GM23338 (cell line): ENCODE results near the gene LAYN.

Experiments used
- CREB1 ChIP-seq: fragments of 250-450 bp; sonication (Bioruptor Pico); IDR thresholded peaks from 2 replicates; pipeline ENCODE4 v1.5.0; 2020; ENCODE audit warnings: low read depth, mild to moderate bottlenecking, moderate library complexity
- EZH2 ChIP-seq: fragments of 200-600 bp; sonication (generic); IDR thresholded peaks from one replicate; pipeline ENCODE4 v1.8.0; 2017; ENCODE audit warnings: antibody characterized with exemption, mild to moderate bottlenecking, low read depth; ENCODE audit not compliant: unreplicated experiment
- EZH2phosphoT487 ChIP-seq: fragments of 200-600 bp; sonication (generic); IDR thresholded peaks from one replicate; pipeline ENCODE4 v1.8.1; 2018; ENCODE audit warnings: antibody characterized with exemption; ENCODE audit not compliant: unreplicated experiment
- JUNB ChIP-seq: IDR thresholded peaks from one replicate; pipeline ENCODE4 v1.6.1; 2016; ENCODE audit warnings: antibody characterized with exemption; ENCODE audit not compliant: unreplicated experiment
- NANOG ChIP-seq: IDR thresholded peaks from 2 replicates; pipeline ENCODE4 v1.6.1; 2016; ENCODE audit warnings: antibody characterized with exemption, borderline replicate concordance
- POLR2AphosphoS5 ChIP-seq: IDR thresholded peaks from 2 replicates; pipeline ENCODE4 v1.6.1; 2016; ENCODE audit warnings: antibody characterized with exemption, low read depth
- STAT1 ChIP-seq: IDR thresholded peaks from one replicate; pipeline ENCODE4 v1.6.1; 2016; ENCODE audit warnings: antibody characterized with exemption; ENCODE audit not compliant: unreplicated experiment
- ZNF114 ChIP-seq: fragments of 250-450 bp; sonication (Bioruptor Pico); IDR thresholded peaks from 2 replicates; pipeline ENCODE4 v1.5.0; 2020; ENCODE audit warnings: mild to moderate bottlenecking, moderate library complexity
- ZNF331 ChIP-seq: fragments of 250-450 bp; sonication (Bioruptor Pico); IDR thresholded peaks from 2 replicates; pipeline ENCODE4 v1.5.0; 2020; ENCODE audit warnings: low read depth, mild to moderate bottlenecking, moderate library complexity
- TF ChIP-seq, protein P1 (sequence below): IDR thresholded peaks from one replicate; pipeline ENCODE4 v1.6.1; 2018; ENCODE audit warnings: antibody characterized with exemption; ENCODE audit not compliant: unreplicated experiment
- TF ChIP-seq, protein P2 (sequence below), 2 experiments: fragments of 200-600 bp in 1 of 2; sonication (generic) in 1 of 2; conservative IDR thresholded peaks; 2 replicates each; pipeline versions ENCODE4 v1.5.1 to v1.6.1; 2016 to 2017; ENCODE audit warnings: antibody characterized with exemption in 2 of 2, low read depth in 2 of 2, mild to moderate bottlenecking in 2 of 2, moderate library complexity in 1 of 2
- TF ChIP-seq, protein P3 (sequence below): fragments of 250-450 bp; sonication (Bioruptor Pico); IDR thresholded peaks from 2 replicates; pipeline ENCODE4 v1.5.0; 2020; ENCODE audit warnings: mild to moderate bottlenecking, moderate library complexity
- TF ChIP-seq, protein P4 (sequence below): IDR thresholded peaks from 2 replicates; pipeline ENCODE4 v1.6.1; 2016; ENCODE audit warnings: antibody characterized with exemption

DNA sequence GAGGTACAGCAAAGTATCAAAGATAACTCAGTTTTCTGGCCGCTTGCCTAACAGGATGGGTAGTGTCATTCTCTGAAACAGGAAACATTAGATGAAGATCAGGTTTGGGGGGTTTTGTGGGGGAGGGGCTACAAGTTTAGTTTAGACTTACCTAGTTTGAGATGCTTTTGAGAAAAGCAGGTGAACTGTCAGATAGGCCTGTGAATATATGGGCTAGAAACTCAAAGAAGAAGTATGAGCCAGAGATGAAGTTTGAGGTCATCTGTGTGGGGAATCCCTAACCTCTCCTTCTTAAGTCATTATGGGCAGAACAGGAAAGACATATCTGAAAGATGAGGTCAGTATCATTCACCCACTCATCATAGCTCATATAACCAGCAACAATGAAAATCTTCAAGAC lies 14.0 kb upstream of the LAYN start:
- TF ChIP-seq, protein P1, sequence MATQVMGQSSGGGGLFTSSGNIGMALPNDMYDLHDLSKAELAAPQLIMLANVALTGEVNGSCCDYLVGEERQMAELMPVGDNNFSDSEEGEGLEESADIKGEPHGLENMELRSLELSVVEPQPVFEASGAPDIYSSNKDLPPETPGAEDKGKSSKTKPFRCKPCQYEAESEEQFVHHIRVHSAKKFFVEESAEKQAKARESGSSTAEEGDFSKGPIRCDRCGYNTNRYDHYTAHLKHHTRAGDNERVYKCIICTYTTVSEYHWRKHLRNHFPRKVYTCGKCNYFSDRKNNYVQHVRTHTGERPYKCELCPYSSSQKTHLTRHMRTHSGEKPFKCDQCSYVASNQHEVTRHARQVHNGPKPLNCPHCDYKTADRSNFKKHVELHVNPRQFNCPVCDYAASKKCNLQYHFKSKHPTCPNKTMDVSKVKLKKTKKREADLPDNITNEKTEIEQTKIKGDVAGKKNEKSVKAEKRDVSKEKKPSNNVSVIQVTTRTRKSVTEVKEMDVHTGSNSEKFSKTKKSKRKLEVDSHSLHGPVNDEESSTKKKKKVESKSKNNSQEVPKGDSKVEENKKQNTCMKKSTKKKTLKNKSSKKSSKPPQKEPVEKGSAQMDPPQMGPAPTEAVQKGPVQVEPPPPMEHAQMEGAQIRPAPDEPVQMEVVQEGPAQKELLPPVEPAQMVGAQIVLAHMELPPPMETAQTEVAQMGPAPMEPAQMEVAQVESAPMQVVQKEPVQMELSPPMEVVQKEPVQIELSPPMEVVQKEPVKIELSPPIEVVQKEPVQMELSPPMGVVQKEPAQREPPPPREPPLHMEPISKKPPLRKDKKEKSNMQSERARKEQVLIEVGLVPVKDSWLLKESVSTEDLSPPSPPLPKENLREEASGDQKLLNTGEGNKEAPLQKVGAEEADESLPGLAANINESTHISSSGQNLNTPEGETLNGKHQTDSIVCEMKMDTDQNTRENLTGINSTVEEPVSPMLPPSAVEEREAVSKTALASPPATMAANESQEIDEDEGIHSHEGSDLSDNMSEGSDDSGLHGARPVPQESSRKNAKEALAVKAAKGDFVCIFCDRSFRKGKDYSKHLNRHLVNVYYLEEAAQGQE, result no peak
- TF ChIP-seq, protein P2, sequence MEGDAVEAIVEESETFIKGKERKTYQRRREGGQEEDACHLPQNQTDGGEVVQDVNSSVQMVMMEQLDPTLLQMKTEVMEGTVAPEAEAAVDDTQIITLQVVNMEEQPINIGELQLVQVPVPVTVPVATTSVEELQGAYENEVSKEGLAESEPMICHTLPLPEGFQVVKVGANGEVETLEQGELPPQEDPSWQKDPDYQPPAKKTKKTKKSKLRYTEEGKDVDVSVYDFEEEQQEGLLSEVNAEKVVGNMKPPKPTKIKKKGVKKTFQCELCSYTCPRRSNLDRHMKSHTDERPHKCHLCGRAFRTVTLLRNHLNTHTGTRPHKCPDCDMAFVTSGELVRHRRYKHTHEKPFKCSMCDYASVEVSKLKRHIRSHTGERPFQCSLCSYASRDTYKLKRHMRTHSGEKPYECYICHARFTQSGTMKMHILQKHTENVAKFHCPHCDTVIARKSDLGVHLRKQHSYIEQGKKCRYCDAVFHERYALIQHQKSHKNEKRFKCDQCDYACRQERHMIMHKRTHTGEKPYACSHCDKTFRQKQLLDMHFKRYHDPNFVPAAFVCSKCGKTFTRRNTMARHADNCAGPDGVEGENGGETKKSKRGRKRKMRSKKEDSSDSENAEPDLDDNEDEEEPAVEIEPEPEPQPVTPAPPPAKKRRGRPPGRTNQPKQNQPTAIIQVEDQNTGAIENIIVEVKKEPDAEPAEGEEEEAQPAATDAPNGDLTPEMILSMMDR (conservative IDR thresholded peaks at IDR 0.05; ENCODE audit: low read depth in 2 of 2), result no peak
- TF ChIP-seq POLR2AphosphoS5 (no peak), EZH2phosphoT487 (no peak), CREB1 (no peak), JUNB (no peak), EZH2 (no peak), ZNF331 (no peak), STAT1 (no peak), ZNF114 (CRISPR knock-in tag) (no peak), NANOG (no peak)
- TF ChIP-seq, protein P3, sequence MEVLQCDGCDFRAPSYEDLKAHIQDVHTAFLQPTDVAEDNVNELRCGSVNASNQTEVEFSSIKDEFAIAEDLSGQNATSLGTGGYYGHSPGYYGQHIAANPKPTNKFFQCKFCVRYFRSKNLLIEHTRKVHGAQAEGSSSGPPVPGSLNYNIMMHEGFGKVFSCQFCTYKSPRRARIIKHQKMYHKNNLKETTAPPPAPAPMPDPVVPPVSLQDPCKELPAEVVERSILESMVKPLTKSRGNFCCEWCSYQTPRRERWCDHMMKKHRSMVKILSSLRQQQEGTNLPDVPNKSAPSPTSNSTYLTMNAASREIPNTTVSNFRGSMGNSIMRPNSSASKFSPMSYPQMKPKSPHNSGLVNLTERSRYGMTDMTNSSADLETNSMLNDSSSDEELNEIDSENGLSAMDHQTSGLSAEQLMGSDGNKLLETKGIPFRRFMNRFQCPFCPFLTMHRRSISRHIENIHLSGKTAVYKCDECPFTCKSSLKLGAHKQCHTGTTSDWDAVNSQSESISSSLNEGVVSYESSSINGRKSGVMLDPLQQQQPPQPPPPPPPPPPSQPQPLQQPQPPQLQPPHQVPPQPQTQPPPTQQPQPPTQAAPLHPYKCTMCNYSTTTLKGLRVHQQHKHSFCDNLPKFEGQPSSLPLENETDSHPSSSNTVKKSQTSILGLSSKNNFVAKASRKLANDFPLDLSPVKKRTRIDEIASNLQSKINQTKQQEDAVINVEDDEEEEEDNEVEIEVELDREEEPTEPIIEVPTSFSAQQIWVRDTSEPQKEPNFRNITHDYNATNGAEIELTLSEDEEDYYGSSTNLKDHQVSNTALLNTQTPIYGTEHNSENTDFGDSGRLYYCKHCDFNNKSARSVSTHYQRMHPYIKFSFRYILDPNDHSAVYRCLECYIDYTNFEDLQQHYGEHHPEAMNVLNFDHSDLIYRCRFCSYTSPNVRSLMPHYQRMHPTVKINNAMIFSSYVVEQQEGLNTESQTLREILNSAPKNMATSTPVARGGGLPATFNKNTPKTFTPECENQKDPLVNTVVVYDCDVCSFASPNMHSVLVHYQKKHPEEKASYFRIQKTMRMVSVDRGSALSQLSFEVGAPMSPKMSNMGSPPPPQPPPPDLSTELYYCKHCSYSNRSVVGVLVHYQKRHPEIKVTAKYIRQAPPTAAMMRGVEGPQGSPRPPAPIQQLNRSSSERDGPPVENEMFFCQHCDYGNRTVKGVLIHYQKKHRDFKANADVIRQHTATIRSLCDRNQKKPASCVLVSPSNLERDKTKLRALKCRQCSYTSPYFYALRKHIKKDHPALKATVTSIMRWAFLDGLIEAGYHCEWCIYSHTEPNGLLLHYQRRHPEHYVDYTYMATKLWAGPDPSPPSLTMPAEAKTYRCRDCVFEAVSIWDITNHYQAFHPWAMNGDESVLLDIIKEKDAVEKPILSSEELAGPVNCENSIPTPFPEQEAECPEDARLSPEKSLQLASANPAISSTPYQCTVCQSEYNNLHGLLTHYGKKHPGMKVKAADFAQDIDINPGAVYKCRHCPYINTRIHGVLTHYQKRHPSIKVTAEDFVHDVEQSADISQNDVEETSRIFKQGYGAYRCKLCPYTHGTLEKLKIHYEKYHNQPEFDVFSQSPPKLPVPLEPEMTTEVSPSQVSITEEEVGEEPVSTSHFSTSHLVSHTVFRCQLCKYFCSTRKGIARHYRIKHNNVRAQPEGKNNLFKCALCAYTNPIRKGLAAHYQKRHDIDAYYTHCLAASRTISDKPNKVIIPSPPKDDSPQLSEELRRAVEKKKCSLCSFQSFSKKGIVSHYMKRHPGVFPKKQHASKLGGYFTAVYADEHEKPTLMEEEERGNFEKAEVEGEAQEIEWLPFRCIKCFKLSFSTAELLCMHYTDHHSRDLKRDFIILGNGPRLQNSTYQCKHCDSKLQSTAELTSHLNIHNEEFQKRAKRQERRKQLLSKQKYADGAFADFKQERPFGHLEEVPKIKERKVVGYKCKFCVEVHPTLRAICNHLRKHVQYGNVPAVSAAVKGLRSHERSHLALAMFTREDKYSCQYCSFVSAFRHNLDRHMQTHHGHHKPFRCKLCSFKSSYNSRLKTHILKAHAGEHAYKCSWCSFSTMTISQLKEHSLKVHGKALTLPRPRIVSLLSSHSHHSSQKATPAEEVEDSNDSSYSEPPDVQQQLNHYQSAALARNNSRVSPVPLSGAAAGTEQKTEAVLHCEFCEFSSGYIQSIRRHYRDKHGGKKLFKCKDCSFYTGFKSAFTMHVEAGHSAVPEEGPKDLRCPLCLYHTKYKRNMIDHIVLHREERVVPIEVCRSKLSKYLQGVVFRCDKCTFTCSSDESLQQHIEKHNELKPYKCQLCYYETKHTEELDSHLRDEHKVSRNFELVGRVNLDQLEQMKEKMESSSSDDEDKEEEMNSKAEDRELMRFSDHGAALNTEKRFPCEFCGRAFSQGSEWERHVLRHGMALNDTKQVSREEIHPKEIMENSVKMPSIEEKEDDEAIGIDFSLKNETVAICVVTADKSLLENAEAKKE (CRISPR knock-in tag), result no peak
- TF ChIP-seq, protein P4, sequence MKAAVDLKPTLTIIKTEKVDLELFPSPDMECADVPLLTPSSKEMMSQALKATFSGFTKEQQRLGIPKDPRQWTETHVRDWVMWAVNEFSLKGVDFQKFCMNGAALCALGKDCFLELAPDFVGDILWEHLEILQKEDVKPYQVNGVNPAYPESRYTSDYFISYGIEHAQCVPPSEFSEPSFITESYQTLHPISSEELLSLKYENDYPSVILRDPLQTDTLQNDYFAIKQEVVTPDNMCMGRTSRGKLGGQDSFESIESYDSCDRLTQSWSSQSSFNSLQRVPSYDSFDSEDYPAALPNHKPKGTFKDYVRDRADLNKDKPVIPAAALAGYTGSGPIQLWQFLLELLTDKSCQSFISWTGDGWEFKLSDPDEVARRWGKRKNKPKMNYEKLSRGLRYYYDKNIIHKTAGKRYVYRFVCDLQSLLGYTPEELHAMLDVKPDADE, result no peak
